Measurements from ENCODE around the gene ZNRF3.
"Not testable (repeated sequence)": the region's sequence is repeated elsewhere in the genome, so short reads cannot be mapped to it uniquely, and the experiment has no call there.

The ZNRF3 gene

DNA sequence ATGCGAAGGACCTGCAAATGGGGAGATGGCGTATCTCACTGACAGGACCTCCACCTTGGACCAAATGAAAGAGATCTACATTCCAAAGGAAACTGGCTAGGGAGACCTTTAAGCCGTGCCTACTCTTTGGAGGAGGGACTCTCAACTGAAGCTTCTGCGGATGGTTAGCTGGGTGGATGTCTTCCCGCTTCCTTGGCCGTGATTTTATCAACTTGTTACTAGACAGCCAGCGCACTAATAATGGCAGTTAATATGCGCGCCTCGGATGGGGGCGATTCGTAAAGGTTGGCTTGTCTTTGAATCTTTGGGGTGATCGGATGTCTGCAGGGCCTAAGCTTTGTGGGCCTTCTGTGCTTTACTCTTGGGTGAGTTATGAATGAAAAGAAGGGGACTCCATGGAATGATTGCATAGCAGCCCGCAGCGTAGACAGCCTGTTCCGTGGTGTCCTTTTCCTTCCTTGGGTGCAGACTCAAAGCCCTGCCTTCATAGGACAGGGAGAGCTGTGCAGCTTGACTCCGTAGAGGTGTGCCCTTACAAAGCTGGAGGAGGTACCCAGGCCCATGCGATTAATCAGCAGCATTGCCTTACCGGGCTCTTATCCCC is 1.5 kb downstream of the ZNRF3 start:
- DNase-seq (ENCODE audit: low spot score) = no peak

GRCh38 chr22:28885939-28886338 is 2.6 kb downstream of the ZNRF3 start:
- DNase-seq (ENCODE audit: low spot score) = no peak

GRCh38 chr22:28886679-28887078 is 3.3 kb downstream of the ZNRF3 start:
- not testable (repeated sequence) for DNase-seq (ENCODE audit: low spot score)

DNA sequence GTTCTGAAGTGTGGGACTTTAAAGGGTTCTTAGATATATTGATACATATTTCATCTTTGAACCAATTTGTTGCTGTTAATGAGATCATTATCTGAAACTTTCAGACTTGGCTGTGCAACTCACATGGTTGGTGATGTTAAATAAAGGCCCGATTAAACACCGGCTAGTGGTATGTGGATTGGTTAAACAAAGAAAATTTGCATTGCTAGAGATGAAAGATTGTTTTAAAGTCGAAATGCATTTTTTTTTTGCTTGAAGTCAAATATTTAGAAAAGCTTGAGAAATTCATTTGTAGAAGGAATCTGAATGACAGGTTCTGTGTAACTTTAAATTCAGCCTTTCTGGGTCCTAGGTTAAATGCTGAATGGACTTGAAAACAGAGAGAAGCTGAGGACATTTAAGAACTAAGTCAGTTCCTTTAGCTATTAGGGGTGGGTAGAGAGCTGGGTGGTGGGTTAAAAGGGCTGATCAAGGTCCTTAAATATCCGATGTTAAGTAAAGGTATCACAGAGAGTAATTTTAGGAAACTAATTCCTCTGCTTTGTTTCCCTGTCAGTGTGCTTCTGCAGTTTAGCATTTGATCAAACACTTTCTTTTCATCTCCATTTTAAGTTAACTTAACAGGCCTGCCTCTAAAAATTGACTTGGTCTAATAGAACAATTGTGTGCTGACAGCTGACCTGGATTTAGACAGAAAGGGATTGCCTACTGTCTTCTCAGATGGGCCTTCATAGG is 4.5 kb downstream of the ZNRF3 start:
- no peak for DNase-seq (ENCODE audit: low spot score)

DNA sequence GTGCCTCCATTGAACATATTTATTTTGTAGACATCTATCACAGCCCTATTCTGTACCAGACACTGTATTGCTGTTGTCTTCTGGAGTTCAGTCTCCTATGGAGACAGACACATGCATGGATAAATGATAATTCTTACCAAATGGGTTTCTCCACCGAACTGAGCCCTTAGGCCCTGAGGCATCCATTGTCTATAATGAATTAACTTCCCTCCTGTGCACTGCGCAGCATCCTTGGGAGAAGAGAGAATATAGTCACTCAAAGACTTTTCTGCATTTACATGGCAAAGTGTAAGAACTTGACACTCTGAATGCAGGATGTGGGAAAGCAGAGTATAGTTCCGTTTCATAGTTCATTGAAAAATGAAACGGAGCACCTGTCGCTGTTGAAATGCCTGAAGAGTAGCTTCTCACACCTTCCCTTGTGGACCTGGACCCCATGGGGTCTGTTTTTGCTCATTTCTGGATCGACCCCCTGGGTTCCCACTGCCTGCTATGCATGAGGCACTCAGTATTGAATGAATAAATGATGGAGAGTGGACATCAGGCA is 6.2 kb downstream of the ZNRF3 start:
- no peak for DNase-seq (ENCODE audit: low spot score)

GRCh38 chr22:28891156-28891733 is 7.9 kb downstream of the ZNRF3 start:
- no peak for DNase-seq (ENCODE audit: low spot score)

GRCh38 chr22:28892175-28892731 is 8.9 kb downstream of the ZNRF3 start:
- no peak for DNase-seq (ENCODE audit: low spot score)

GRCh38 chr22:28893810-28894209 is 10.4 kb downstream of the ZNRF3 start:
- no peak for DNase-seq (ENCODE audit: low spot score)

DNA sequence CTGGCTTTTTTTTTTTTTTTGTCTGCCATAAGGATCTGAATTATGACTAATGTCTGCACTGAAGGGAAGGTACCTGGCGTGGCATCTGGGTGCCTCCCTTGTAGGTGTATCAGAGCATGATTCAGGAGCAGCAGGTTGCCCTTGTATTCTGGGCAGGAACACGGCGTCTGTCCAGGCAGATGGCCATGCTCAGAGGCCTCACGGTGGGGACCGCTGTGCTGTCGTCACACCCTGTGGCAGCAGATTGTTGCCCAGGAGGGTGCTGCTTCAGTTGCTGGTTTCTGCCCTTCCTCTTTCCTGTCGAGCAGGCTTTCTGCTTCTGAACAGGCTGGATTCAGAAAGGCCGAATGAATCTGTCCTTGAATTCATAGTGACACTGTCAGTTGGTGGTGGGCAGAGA is 11.0 kb downstream of the ZNRF3 start:
- DNase-seq (ENCODE audit: low spot score) = no peak

DNA sequence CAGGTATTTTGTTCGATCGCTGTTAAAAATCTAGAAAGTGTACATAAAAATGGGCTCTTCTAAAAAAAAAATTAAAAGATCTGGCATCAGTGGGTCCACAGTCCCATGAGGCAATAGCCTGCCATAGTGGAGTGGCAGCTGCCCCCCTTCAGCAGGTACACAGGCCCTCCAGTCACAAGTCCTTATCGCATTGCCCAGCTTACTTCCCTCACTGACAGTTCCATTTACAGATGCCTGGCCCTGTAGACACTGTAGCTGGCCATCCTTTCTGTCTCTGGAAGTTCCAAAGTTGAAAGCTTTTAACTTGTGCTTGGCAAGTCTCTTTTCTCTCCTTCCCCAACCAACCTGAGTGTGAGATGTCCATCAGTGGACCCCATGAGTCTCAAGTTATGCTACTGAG is 11.4 kb downstream of the ZNRF3 start:
- DNase-seq (ENCODE audit: low spot score) = no peak

DNA sequence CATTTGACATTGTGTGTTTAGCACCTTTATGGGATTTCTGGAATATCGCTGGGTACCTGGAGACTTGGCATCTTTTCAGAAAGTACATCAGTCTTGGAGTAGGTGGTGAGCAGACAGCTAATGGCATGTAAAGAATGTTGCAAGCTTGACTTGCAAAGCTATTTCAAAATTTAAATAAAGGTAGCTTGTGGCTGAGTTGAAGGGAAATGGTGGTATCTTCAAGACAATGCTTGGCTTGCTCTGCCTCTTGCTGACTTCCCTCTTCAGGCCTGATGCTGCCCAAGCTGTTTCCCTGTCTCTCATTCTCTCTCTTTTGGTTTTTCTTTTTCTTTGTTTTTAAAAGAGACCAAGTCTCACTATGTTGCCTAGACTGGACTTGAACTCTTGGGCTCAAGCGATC is 13.2 kb downstream of the ZNRF3 start:
- no peak for DNase-seq (ENCODE audit: low spot score)

- DNase-seq (ENCODE audit: low spot score) = no peak
Measured at GRCh38 chr22:28898233-28898629, 14.9 kb downstream of the ZNRF3 start.

GRCh38 chr22:28899199-28899853 is 16.0 kb downstream of the ZNRF3 start:
- DNase-seq (ENCODE audit: low spot score) = peak; percentile 32

GRCh38 chr22:28900379-28900925 is 17.1 kb downstream of the ZNRF3 start:
- no peak for DNase-seq (ENCODE audit: low spot score)

- DNase-seq (ENCODE audit: low spot score) = no peak
Measured at GRCh38 chr22:28902490-28902889, 19.1 kb downstream of the ZNRF3 start.

- DNase-seq (ENCODE audit: low spot score) = no peak
Measured at GRCh38 chr22:28903080-28903479, 19.7 kb downstream of the ZNRF3 start.

- no peak for DNase-seq (ENCODE audit: low spot score)
Measured at GRCh38 chr22:28903729-28904128, 20.4 kb downstream of the ZNRF3 start.

DNA sequence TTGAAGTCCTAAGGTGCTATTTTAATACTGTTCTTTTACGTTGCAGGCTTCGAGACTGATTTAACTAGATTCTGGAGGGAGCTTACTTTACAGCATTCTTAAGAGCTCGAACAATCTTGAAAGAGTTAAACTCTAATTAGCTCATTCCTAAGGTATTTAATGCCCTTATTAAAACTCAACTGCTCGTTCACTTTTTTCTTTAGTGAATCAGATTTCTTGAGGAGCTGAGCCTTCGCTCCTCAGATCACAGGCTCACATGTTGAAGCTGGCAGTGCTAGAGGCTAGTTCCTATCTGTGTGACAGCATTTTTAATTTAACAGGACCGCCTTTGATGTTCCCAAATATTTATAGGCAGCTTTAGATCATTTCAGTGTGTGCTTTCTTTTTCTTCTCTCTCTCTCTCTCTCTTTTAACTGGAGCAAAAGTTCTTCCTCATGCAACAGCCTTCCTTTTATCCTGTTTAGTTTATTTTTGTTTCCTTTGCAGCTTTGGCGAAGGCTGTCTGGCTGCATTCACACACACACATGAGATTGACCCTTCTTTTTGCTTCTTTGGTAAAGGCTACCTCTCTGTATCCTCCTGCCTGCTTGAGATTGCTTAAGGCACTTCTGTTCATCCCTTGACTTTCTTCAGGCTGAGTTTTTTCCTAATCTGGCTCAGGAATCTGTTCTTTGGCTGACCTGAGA is 21.0 kb downstream of the ZNRF3 start:
- DNase-seq (ENCODE audit: low spot score) = no peak

GRCh38 chr22:28905256-28905832 is 22.0 kb downstream of the ZNRF3 start:
- DNase-seq (ENCODE audit: low spot score) = no peak

DNA sequence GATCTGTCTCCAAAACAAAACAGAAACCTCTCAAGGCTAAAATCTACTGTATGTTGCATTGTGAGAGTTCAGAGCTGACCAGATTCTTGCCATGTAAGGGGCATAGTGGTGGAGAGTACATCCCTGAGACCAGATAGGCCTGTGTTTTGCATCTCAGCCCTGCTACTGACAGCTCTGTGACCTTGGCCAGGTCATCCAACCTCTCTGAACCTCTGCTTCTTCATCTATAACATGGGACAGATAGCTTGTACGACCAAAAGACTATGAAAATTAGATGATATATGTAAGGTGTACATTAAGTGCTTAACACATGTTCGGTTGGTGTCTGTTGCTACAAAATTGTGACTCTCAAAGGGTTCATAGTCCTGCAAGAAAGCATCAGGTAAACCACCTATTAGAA is 22.9 kb downstream of the ZNRF3 start:
- no peak for DNase-seq (ENCODE audit: low spot score)

- no peak for DNase-seq (ENCODE audit: low spot score)
Measured at GRCh38 chr22:28907311-28908008, 24.1 kb downstream of the ZNRF3 start.
